Activated CD4-positive, alpha-beta T cell treated with anti-CD3 and anti-CD28 coated beads, Interleukin-2, amount 50 U/mL, for 4 hours (primary cell): ENCODE results near the gene TBC1D14.
A peak's percentile ranks its signal among the peaks of the same experiment; 100 is the strongest.

Experiments used
- DNase-seq, 2 experiments: peaks; one replicate each; pipeline ENCODE4 v3.0.0-alpha.2; 2020

TBC1D14 gene

GRCh38 chr4:7049295-7049694 is 139.7 kb downstream of the TBC1D14 start:
- DNase-seq, result no peak

- DNase-seq, result no peak
These were observed 140.1 kb downstream of the TBC1D14 start for GRCh38 chr4:7049739-7050138.

- DNase-seq, result no peak
These were observed 141.0 kb downstream of the TBC1D14 start for GRCh38 chr4:7050481-7051143.

- no peak for DNase-seq
These were observed 141.5 kb downstream of the TBC1D14 start for GRCh38 chr4:7051144-7051495.

- DNase-seq, result no peak
These were observed 142.3 kb downstream of the TBC1D14 start for GRCh38 chr4:7051905-7052304.

- DNase-seq, result no peak
These were observed 142.7 kb downstream of the TBC1D14 start for GRCh38 chr4:7052313-7052712.

GRCh38 chr4:7052923-7053715 is 143.5 kb downstream of the TBC1D14 start:
- DNase-seq, result no peak

- no peak for DNase-seq
These were observed 144.7 kb downstream of the TBC1D14 start for GRCh38 chr4:7054106-7054880.

GRCh38 chr4:7055111-7055989 is 145.7 kb downstream of the TBC1D14 start:
- no peak for DNase-seq

GRCh38 chr4:7055990-7056325 is 146.3 kb downstream of the TBC1D14 start:
- no peak for DNase-seq

- no peak for DNase-seq
These were observed 149.2 kb downstream of the TBC1D14 start for GRCh38 chr4:7058792-7059191.

GRCh38 chr4:7059662-7060061 is 150.0 kb downstream of the TBC1D14 start:
- DNase-seq, result no peak

- DNase-seq, result no peak
These were observed 150.9 kb downstream of the TBC1D14 start for GRCh38 chr4:7060346-7061150.

- no peak for DNase-seq
These were observed 152.2 kb downstream of the TBC1D14 start for GRCh38 chr4:7061815-7062214.

GRCh38 chr4:7062816-7063215 is 153.2 kb downstream of the TBC1D14 start:
- no peak for DNase-seq

GRCh38 chr4:7063362-7063761 is 153.7 kb downstream of the TBC1D14 start:
- DNase-seq, result no peak

- DNase-seq, result no peak
These were observed 156.4 kb downstream of the TBC1D14 start for GRCh38 chr4:7066006-7066405.

GRCh38 chr4:7066493-7066892 is 156.9 kb downstream of the TBC1D14 start:
- DNase-seq, result no peak

GRCh38 chr4:7067126-7067451 is 157.5 kb downstream of the TBC1D14 start:
- no peak for DNase-seq

GRCh38 chr4:7067452-7068278 is 158.0 kb downstream of the TBC1D14 start, which contains the start of gene GRPEL1:
Gene GRPEL1 (minus strand): TSS chr4:7068064. CDS start chr4:7068032, 32 bp downstream.
- peak; percentile 100 for DNase-seq

GRCh38 chr4:7068279-7068842 is 158.7 kb downstream of the TBC1D14 start:
- DNase-seq, result no peak
